HG03354 (cell line): ENCODE results near the gene GNAI2.
"Not testable (repeated sequence)": the region's sequence is repeated elsewhere in the genome, so short reads cannot be mapped to it uniquely, and the experiment has no call there.

Experiments used
- ATAC-seq: cut with Tn5 transposase; IDR thresholded peaks from one replicate; pipeline ENCODE4 v1.9.1; 2021; ENCODE audit warnings: mild to moderate bottlenecking; ENCODE audit not compliant: unreplicated experiment, poor library complexity, severe bottlenecking

GNAI2 gene

DNA sequence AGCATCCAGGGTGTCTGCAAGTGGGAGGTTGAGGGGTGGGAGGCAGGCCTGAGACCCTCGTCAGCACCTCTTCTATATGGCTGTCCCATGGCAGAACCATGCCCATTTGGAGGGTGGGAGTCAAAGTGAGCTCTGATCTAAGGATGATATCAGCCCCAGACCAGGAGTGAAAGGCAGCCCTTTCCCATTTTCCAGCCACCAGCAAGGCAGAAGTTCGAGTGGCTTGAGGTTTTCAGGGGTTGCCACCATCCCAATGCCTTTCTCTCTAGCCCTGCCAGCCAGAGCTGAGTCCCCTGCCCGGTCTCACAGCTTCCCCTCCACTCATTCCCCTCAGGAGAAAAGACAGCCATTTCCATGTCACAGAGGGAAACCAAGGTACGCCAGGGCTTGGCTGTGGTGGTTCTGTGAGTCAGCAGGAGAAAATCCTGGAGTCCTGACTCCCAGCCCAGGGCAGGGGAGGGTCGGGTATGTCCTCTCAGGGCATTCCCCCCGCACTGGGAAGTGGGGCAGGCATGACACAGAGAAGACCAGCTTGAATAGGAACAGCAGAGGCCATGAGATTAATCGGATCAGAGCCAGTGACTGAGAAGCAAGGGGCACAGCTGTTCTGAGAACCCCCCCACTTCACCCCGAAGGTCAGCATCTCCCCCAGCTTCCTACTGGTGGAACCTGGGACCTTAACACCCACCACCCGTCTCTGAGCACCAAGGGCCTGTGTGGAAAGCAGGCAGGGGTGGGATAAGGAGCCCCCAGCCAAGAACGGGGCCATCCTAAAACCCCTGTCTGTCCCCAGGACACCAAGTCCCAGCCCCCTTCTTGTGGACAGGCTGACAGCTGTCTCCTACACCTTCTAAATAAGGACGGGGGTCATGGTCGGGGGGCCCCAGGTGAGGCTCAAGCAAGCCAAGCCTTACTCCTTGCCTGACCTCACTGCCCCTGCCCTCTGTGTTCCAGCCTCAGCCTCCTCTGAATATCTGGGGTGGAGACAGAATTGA, 31.9 kb upstream of the GNAI2 start:
- ATAC-seq: no peak

DNA sequence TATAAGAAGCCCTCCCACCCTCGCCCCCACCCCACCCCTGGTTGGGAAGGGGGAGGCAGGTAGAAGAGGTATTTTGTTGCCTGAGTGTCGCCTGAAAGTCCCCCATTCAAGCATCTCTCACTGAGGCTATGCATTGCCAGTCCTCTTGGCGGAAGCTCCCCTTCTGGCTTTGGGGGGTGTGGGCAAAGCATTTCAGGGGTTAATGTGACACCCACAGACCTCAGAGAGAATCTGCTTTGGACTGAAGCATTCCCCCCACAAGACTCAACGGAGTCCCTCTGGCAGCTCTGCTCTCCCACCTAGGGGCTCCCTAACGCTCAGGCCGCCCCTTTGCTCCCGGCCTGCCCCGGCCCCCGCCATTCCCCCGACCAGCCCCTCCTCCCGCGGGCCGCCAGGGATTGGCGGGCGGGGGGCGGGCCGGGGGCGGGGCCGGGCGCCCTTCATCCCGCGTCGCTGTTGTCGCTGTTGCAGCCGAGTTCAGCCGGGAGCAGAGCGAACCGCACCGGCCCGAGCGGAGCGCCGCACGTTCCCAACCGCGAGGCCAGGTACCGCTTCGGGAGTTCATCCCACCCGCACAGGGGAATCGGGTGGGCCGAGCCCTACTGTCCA, 31.1 kb upstream of the GNAI2 start, which contains the start of gene SLC38A3:
Gene SLC38A3, plus strand, starts transcription at position 468 of the 609 bp plus-strand sequence. CDS start 8,929 bp downstream, outside the sequence.
- ATAC-seq: no peak

DNA sequence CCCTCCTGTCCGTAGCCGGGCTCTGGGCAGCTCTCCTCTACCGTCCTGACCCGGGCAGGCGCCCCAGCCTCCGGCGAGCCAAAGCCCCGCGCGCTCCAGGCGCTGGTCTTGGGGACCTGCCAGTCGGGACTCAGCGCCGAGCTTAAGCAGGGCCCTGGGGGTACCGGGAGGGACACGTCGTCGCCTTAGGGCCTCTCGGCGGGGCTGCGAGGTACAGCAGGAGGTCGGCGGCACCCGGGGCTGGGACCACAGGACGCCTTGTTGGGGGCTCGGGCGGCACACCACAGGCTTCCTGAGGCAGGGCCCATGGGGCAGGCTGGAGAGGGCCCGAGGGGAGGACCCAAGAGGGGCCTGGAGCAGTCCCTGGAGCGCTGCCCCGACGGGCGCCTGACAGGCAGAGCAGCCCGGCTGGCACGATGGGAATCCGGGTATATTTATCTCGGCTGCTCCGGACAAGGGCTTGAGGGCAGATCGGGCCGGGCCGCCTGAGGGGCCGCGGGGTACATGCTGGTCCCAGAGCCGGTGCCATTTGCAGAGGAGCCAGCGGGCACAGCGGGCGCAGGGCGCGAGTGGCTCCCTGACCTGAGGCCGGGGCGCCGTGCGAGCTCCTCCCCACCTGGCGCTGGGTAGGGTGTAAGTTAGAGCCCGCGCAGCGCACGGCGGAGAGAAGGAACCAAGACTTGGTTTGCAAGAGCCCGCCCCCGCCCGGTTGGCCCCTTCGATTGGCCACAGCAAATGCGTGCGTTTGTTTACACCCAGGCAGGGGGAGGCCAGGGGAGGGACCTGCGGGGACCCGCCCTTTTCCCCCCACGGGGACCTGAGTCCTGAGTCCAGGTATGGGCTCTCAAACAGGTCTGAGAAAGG, 30.4 kb upstream of the GNAI2 start:
- no peak for ATAC-seq

DNA sequence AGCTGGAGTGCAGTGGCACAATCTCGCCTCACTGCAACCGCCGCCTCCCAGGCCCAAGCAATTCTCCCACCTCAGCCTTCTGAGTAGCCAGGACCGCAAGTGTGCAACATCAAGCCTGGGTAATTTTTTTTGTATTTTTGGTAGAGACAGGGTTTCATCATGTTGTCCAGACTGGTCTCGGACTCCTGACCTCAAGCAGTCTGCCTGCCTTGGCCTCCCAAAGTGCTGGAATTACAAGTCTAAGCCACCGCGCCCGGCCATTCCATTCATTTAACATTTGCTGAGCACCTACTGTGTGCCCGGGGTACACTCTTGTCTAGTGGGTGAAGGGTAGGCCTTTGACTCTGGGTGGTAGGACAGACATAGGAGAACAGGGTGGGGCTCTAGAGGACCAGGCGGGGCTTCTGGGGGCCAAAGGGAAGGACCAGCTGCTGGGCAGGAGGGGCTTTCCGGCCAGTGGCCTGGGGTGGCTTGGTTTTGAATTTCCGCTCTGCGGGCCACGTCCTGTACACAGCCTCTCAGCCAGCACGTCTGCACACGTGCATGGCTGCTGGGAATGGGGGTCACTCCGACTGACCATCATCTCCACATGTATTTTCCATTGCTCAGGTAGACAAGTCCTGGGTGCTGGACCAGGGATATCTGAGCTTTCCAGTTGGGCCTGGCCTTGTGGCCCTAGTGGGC, 28.5 kb upstream of the GNAI2 start:
- ATAC-seq: no peak

DNA sequence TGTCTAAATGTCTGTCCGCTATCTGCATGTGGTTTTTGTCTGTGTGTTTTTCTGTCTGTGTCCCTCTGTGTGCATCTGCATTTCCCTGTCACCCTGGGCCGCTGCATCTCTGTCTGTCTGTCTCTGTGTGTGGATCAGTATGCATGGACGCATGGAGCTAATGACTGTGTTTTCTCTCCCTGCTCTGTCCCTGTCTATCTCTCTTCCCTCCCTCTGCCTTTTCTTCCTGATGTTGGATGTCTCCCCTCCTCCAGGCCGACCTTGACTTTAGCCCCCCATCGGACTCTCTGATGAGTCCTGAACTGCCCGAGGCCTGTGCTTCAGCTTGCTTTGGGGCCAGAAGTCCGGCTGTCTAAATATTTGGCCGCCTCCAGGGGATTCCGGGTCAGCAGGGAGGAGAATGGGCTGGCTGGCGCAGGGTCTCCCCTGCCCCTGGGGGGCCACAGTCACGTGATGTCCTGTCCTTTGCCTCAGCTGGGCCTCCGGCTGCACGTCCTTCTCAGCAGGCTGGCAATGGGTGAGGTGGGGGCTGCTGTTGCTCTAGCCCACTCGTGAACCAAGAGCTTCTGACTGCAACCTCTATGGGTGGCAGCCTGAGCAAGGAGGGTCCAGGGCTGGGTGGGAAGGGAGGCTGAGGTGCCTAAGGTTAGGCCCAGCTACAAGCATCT, 27.2 kb upstream of the GNAI2 start:
- ATAC-seq: no peak

DNA sequence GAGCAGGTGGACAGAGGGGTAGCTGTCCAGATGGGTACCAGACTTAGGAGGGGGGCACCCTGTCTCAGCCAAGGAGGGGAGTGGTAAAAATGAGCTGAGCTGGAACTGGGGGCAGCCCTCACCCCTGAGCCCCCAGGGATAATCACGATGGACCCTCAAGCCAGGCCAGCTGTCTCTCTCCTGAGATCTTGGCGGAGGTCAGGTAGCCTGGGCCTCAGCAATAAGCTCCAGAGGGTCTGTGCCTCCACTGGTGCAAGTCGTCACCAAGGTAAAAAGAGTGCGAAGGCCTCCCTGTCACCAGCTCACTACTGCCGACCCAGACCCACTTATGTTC, 25.9 kb upstream of the GNAI2 start:
- ATAC-seq: no peak

DNA sequence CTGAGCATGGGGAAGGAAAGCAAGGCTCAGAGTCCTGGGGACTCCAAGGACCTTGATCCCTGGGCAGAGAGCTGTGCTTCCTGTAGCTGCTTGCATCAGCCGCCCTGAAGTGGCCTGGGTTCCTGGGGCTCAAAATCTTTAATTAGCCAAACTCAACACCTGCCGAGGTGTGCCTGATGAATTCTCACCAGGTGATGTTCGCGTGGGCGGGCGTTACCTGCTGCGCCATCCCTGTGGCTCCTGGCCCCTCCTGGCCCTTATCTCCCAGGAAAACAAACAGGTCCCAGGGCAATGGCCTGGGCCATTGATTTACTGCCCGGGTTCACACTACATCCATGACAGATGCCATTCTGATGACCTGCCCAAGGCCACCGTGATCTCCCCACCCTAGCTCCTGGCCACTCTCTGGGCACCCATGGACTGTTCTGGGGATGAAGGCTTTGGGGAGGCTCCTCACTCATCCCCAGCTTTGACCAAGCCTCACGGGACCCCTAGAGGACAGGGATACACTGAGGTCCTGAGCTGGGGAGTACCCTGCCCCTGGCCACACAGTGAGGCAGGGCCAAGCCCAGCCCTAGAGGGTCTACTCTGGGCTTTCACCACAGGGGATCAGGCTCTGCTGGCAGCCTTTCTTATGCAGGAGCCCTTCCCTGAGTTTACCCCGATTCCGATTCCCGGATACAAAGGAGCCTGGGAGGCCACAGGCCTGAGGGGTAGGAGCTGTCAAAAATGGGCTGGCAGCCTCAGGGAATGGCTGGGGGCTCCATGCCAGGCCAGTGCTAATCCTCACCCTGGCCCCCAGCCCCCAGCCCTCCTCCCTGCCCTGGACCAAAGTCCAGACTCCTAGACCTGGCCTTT, 25.3 kb upstream of the GNAI2 start:
- ATAC-seq: no peak

DNA sequence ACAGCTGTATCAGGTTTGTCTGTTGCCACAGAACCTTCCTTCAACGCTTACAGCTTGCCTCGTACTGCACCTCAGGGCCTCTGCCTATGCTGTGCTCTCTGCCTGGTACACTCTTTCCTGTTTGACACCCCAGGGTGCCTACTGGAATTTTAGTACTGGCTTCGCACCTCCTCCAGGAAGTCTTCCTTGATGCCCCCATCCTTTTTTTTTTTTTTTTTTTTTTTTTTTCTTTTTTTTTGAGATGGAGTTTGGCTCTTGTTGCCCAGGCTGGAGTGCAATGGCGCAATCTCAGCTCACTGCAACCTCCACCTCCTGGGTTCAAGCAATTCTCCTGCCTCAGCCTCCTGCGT, 24.7 kb upstream of the GNAI2 start:
- not testable (repeated sequence) for ATAC-seq

DNA sequence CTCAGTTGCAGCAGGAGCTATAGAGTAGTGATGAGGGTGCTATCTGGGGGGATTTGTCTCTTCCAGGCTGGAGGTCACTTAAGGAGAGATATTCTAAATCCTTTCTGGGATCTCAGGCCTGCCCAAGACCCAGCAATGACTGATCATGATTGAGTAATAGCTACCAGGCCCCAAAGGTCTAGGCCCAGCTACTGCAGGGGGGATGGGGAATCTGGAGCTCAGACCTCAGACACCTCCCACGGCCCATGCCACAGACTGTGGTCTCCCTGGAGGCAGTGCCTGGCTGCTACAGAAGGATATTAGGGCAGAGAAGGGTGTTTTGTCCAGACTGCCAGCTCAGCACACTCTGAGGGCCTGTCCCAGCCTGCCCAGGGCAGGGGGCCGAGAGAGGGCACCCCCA, 24.1 kb upstream of the GNAI2 start:
- ATAC-seq: no peak

DNA sequence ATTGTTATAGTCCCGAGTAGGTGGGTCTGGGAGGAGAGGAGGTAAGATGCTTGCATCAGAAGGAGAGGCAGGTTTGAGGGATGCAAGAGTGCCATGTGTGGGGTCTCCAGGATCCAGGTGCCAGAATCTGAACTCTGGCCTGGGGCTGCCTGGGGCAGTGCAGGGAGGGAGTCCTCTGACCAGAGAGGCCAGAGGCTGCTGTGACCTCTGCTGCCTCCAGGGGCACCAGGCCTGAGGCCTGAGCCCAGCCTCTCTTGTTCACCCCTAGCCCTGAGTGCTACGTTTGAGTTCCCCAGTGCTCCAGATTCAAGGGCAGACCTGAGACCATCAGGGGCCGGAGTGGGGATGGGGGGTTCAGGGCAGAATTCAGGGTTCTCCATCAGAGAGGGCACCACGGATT, 23.5 kb upstream of the GNAI2 start:
- ATAC-seq: no peak

DNA sequence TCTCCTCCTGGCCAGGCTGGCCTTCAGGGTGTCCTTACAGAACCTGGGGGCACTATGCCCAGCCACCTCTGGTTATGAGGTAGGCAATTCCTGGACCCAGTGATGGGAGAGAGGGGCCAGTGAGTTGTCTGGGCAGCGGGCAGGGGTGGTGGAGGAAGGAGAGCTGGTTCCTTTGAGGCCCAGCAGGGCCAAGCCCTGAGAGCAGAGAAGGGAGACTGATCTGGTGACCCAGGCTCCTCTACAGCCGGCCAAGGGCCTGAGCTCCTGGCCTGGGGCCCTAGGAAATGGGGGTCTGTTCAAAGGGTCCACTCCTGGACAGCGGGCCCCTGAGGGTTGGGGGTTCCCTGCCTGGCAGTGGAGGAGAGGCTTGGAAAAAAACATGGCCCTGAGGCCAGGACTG, 23.0 kb upstream of the GNAI2 start:
- ATAC-seq: no peak

DNA sequence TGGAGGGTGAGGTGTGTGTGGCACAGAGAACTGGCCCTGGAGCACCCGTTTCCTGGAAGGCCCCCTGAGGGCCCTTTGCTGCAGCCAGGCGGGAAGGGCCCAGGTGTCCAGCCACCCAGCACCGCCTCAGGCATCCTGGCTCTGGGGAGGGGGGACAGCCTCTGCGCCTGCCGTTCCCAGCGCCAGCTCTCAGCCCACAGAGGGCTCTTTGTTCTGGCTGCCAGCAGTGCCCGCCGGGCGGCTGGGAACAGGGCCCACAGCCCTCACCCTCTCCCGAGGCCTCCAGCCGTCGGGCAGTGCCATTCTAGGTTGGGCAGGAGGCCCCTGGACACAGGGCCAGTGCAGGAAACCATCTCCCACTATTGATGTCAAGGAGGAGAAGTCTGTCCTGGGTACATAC, 22.6 kb upstream of the GNAI2 start:
- no peak for ATAC-seq

DNA sequence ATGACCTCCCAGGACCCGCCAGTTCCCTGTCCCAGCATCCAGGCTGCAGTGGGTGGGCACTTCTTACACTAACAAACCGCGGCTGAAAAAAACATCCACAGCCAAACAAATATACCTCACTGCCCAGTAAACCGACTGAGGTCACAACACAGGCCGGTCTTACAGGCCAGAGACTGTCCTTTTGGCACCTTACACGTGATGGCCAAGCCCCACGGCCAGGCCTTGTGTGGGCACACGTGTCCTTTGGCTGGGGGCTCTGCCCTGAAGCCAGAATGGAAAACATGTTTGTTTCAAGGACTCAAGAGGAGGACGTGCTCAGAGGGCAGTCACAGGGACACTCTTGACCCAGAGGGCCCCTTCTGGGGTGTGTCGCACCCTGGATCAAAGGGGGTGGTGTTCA, 21.2 kb upstream of the GNAI2 start:
- no peak for ATAC-seq

DNA sequence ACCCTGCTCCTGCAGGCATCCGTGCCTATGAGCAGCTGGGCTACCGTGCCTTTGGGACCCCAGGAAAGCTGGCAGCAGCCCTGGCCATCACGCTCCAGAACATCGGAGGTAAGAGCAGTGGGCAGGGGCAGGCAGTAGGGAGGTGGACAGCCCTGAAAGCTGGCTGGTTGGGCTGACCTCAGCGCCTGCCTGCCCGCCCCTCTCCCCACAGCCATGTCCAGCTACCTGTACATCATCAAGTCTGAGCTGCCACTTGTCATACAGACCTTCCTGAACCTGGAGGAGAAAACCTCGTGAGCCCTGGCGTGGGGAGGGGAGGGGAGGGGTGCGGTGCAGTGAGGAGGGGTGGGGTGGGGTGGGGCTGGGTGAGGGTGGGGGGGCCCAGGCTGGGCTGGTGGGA, 20.5 kb upstream of the GNAI2 start:
- ATAC-seq: no peak

DNA sequence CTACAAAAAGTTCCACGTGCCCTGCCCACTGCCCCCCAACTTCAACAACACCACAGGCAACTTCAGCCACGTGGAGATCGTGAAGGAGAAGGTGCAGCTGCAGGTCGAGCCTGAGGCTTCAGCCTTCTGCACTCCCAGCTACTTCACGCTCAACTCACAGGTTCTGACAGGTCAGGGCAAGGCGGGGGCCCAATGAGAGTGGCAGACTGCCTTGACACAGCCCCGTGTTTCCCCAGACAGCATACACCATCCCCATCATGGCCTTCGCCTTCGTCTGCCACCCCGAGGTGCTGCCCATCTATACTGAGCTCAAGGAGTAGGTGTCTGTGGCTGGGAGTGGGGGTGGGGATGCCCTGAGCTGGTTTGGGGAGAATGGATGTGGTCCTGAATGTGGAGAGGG, 18.3 kb upstream of the GNAI2 start:
- no peak for ATAC-seq

DNA sequence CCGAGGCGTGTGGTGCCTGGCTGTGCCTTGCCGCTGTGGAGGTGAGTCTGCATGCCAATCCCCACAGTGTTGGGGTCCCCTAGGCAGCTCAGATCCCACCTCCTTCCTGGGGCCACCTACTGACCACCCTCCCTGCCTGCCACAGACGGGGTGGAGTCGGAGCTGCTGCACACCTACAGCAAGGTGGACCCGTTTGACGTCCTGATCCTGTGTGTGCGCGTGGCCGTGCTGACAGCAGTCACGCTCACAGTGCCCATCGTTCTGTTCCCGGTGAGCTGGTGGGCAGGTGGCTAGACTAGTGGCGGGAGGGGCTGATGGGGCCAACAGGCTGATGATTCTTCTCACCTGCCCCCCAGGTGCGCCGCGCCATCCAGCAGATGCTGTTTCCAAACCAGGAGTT, 17.6 kb upstream of the GNAI2 start:
- ATAC-seq: no peak

DNA sequence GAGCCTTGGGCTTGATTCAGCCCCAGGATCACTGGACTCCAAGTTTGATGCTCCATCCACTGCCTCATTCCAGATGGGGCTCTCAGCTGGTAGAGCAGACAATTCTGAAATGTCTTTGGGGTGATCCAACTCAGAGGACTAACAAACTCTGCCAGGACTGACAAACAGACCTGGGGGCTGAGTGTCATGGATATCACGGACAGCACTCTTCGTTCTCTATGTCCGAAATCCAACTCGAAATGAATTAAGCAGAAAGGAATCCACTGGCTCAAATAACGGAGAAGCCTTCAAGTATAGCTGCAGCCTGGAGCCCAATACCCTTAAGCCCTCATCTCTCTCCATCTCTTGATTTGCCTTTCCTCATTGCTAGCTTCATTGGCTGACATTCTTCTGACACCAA, 16.7 kb upstream of the GNAI2 start:
- no peak for ATAC-seq

DNA sequence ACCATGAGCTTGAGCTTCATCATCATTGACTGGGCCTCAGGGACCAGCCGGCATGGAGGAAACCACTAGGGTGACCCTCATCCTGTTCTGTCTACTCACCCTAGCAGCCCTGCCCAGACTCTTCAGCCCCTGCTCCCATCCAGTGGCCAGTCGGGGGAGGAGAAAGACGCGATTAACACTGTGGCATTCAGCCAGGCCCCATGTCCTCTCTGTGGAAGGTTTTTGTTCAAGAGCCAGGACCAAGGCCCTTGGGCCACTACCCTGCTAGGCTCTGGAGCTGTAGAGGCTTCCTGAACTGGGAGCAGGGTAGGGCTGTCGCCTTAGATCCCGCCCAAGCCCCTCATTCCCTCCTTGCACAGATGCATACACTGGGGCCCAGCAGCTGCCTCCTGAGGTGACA, 15.9 kb upstream of the GNAI2 start:
- ATAC-seq: no peak

DNA sequence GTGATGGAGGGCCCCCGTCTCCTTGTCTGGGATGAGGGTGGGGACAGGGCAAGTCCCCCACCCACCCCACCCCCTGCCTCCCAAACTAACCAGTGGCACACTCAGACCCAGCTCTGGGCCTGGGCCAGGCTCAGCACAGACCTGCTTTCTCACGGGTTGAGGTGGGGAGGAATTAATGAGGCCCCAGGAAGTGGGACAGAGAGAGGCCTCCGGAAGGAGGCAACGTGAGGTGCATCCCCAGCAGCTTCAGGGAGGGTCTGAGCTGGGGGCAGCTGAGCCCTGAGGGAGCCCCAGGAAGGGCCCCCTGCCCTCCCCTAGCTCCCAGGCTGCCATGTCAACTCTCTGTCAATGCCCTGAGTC, 15.0 kb upstream of the GNAI2 start:
- no peak for ATAC-seq
